Stimulated activated naive CD8-positive, alpha-beta T cell treated with anti-CD3 and anti-CD28 coated beads, Interleukin-15, Interleukin-2, amounts not matched to agents 100 ng/mL and 50 ng/mL, for 24 hours (primary cell): ENCODE measurements around the gene MIA2.

Source experiments
- H3K27ac Mint-ChIP-seq: one replicate; pipeline ENCODE4 v1.8.0; 2021; ENCODE audit warnings: mild to moderate bottlenecking, mixed read lengths
- H3K27me3 Mint-ChIP-seq: one replicate; pipeline ENCODE4 v1.8.0; 2021; ENCODE audit warnings: mixed read lengths
- H3K36me3 Mint-ChIP-seq: one replicate; pipeline ENCODE4 v1.8.0; 2021; ENCODE audit warnings: low read depth, mixed read lengths
- H3K4me1 Mint-ChIP-seq: one replicate; pipeline ENCODE4 v1.8.0; 2021; ENCODE audit warnings: low read depth, mixed read lengths
- H3K4me3 Mint-ChIP-seq: one replicate; pipeline ENCODE4 v1.8.0; 2021; ENCODE audit warnings: mild to moderate bottlenecking, mixed read lengths
- H3K9me3 Mint-ChIP-seq: one replicate; pipeline ENCODE4 v1.8.0; 2021; ENCODE audit warnings: mixed read lengths

Gene MIA2

DNA sequence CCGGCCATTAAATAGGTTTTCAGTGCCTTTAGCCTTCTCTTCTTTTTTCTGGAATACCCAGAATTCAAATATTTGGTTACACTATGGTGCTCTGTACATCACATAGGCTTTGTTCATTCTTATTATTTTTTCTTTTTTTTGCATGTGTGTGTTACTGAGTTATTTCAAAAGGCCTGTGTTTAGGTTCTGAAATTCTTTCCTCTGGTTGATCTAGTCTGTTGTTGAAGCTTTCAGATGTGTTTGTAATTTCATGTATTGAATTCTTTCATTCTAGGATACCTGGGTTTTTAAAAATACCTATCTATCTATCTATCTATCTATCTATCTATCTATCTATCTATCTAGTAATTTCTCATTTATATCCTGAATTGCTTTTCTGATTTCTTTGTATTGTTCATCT lies 131.6 kb downstream of the MIA2 start:
- Mint-ChIP-seq H3K4me3 (no peak overlapping the region), H3K27me3 (no peaks in the 10 kb centered on the region), H3K9me3 (peaks cover 16% of the 10 kb centered on the region), H3K4me1 (no peaks in the 10 kb centered on the region), H3K36me3 (peaks cover 55% of the 10 kb centered on the region), H3K27ac (no peak overlapping the region)

GRCh38 chr14:39366460-39367386 lies 133.0 kb downstream of the MIA2 start:
- Mint-ChIP-seq H3K9me3 (peaks cover 13% of the 10 kb centered on the region), H3K27me3 (no peaks in the 10 kb centered on the region), H3K36me3 (peaks cover 46% of the 10 kb centered on the region), H3K4me1 (no peaks in the 10 kb centered on the region), H3K27ac (no peak overlapping the region), H3K4me3 (no peak overlapping the region)

- Mint-ChIP-seq H3K27me3 (no peaks in the 10 kb centered on the region), H3K4me1 (no peaks in the 10 kb centered on the region), H3K9me3 (peaks cover 13% of the 10 kb centered on the region), H3K4me3 (no peak overlapping the region), H3K36me3 (peaks cover 39% of the 10 kb centered on the region), H3K27ac (no peak overlapping the region)
Observed at GRCh38 chr14:39367387-39367751, 133.7 kb downstream of the MIA2 start.

GRCh38 chr14:39368261-39368959 lies 134.7 kb downstream of the MIA2 start:
- H3K9me3 Mint-ChIP-seq = peaks cover 12% of the 10 kb centered on the region
- H3K27ac Mint-ChIP-seq = no peak overlapping the region
- H3K36me3 Mint-ChIP-seq = peaks cover 31% of the 10 kb centered on the region
- H3K4me3 Mint-ChIP-seq = no peak overlapping the region
- no peaks in the 10 kb centered on the region for H3K4me1 Mint-ChIP-seq
- no peaks in the 10 kb centered on the region for H3K27me3 Mint-ChIP-seq

DNA sequence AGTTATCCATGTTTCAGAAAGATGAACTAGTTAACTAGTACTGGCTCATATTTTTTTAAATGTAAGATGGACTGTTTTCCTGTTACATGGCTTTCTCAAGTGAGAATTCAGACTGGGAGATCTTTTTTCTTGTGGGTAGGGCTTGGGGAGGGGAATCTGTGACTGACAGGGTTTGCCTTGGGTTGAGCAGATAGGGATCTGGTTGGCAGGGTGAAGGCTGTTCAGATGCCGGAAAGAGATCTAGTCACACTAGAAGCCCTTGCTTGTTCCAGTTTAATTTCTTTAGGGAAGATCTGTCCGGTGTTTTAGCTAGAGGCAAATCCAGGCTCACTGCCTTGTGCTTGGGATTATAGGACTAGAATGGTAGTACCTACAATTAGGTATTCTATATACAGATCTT lies 135.3 kb downstream of the MIA2 start:
- H3K9me3 Mint-ChIP-seq = peaks cover 8% of the 10 kb centered on the region
- peaks cover 25% of the 10 kb centered on the region for H3K36me3 Mint-ChIP-seq
- H3K27me3 Mint-ChIP-seq = no peaks in the 10 kb centered on the region
- H3K27ac Mint-ChIP-seq = no peak overlapping the region
- no peak overlapping the region for H3K4me3 Mint-ChIP-seq
- no peaks in the 10 kb centered on the region for H3K4me1 Mint-ChIP-seq

DNA sequence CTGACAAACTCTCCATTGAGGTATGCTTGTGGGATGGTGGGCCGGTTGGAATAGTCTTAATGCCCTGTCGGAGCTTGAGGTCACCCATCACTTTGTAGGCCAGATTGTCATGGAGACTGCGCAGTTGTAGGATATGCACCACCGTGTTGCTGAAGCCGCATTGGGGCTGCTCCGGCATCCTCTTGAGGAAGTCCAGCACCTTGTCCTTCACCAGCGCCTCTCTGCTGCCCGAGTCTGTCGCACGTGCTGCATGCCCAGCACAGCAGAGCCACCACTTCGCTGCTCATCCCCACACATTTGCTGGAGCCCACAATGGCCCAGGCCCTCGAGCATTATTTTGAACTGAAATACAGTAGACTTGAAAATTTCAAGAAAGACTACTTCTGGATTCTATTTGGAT lies 136.7 kb downstream of the MIA2 start:
- H3K27me3 Mint-ChIP-seq = no peaks in the 10 kb centered on the region
- H3K27ac Mint-ChIP-seq = no peak overlapping the region
- H3K4me3 Mint-ChIP-seq = no peak overlapping the region

GRCh38 chr14:39372656-39373055 lies 138.9 kb downstream of the MIA2 start:
- H3K4me3 Mint-ChIP-seq = no peak overlapping the region
- no peaks in the 10 kb centered on the region for H3K27me3 Mint-ChIP-seq
- no peaks in the 10 kb centered on the region for H3K9me3 Mint-ChIP-seq
- H3K27ac Mint-ChIP-seq = no peak overlapping the region
- peaks cover 9% of the 10 kb centered on the region for H3K36me3 Mint-ChIP-seq
- peaks cover 10% of the 10 kb centered on the region for H3K4me1 Mint-ChIP-seq

More for the DNA sequence above, 136.7 kb downstream of the MIA2 start:
- peaks cover 6% of the 10 kb centered on the region for H3K9me3 Mint-ChIP-seq
- H3K4me1 Mint-ChIP-seq = no peaks in the 10 kb centered on the region
- peaks cover 14% of the 10 kb centered on the region for H3K36me3 Mint-ChIP-seq

- H3K27ac Mint-ChIP-seq = no peak overlapping the region
- no peaks in the 10 kb centered on the region for H3K27me3 Mint-ChIP-seq
- peaks cover 10% of the 10 kb centered on the region for H3K4me1 Mint-ChIP-seq
- peaks cover 4% of the 10 kb centered on the region for H3K36me3 Mint-ChIP-seq
- H3K4me3 Mint-ChIP-seq = no peak overlapping the region
- no peaks in the 10 kb centered on the region for H3K9me3 Mint-ChIP-seq
Observed at GRCh38 chr14:39374851-39375250, 141.1 kb downstream of the MIA2 start.

- H3K27ac Mint-ChIP-seq = no peak overlapping the region
- H3K4me1 Mint-ChIP-seq = peaks cover 14% of the 10 kb centered on the region
- no peaks in the 10 kb centered on the region for H3K27me3 Mint-ChIP-seq
- no peaks in the 10 kb centered on the region for H3K36me3 Mint-ChIP-seq
- no peak overlapping the region for H3K4me3 Mint-ChIP-seq
- H3K9me3 Mint-ChIP-seq = no peaks in the 10 kb centered on the region
Observed at GRCh38 chr14:39376667-39377403, 143.1 kb downstream of the MIA2 start.

DNA sequence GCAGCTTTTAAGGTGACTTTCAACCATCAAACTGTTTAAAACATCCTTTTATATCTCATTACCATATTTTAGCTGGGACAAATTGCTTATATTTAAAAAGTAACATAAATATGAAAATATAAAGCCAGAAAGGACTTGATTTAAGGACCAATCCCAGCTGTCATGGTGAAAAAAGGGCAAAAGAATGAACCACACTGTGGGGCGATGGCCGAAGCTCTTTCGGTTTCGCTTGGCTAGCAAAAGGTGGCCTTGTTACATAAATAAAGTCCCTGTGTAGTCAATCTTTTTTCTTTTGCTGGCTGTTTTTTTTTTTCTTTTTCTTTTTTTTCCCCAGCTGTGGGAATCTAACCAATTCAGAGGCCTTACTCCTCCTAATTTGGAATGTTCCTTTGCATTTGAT lies 147.7 kb downstream of the MIA2 start:
- no peaks in the 10 kb centered on the region for H3K27me3 Mint-ChIP-seq
- H3K36me3 Mint-ChIP-seq = peaks cover under 1% of the 10 kb centered on the region
- no peak overlapping the region for H3K4me3 Mint-ChIP-seq
- H3K4me1 Mint-ChIP-seq = peaks cover 36% of the 10 kb centered on the region
- no peak overlapping the region for H3K27ac Mint-ChIP-seq
- H3K9me3 Mint-ChIP-seq = no peaks in the 10 kb centered on the region

- H3K4me1 Mint-ChIP-seq = peaks cover 27% of the 10 kb centered on the region
- no peak overlapping the region for H3K27ac Mint-ChIP-seq
- no peak overlapping the region for H3K4me3 Mint-ChIP-seq
- H3K36me3 Mint-ChIP-seq = peaks cover 5% of the 10 kb centered on the region
- H3K9me3 Mint-ChIP-seq = no peaks in the 10 kb centered on the region
- H3K27me3 Mint-ChIP-seq = no peaks in the 10 kb centered on the region
Observed at GRCh38 chr14:39382463-39382862, 148.7 kb downstream of the MIA2 start.

DNA sequence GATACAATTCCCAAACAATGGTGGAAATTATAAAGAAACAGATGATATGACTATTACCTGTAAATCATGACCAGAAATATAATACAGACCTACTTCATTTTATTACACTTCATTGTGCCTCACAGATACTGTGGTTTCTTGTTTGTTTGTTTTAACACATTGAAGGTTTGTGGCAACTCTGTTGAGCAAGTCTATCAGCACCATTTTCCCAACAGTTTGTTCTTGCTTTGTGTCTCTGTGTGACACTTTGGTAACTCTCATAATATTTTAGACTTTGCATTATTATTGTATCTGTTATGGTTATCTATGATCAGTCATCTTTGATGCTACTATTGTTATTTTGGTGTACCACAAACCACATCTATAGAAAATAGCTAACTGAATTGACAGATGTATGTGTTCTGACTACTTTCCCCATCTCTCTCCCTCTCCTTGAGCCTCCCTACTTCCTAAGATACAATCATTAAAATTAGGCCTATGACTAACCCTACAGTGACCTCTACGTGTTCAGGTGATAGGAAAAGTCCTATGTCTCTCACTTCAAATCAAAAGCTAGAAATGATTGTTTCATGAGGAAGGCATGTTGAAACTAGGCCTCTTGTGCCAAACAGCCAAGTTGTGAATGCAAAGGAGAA lies 149.4 kb downstream of the MIA2 start:
- peaks cover 27% of the 10 kb centered on the region for H3K4me1 Mint-ChIP-seq
- H3K9me3 Mint-ChIP-seq = no peaks in the 10 kb centered on the region
- H3K4me3 Mint-ChIP-seq = no peak overlapping the region
- peak overlapping the region; percentile 28 for H3K27ac Mint-ChIP-seq
- H3K27me3 Mint-ChIP-seq = no peaks in the 10 kb centered on the region
- peaks cover 5% of the 10 kb centered on the region for H3K36me3 Mint-ChIP-seq

- Mint-ChIP-seq H3K4me1 (peaks cover 27% of the 10 kb centered on the region), H3K9me3 (no peaks in the 10 kb centered on the region), H3K27me3 (no peaks in the 10 kb centered on the region), H3K27ac (no peak overlapping the region), H3K36me3 (peaks cover 10% of the 10 kb centered on the region), H3K4me3 (no peak overlapping the region)
Observed at GRCh38 chr14:39383741-39384140, 150.0 kb downstream of the MIA2 start.

GRCh38 chr14:39384177-39384576 lies 150.5 kb downstream of the MIA2 start:
- no peak overlapping the region for H3K4me3 Mint-ChIP-seq
- peaks cover 27% of the 10 kb centered on the region for H3K4me1 Mint-ChIP-seq
- peaks cover 10% of the 10 kb centered on the region for H3K36me3 Mint-ChIP-seq
- no peak overlapping the region for H3K27ac Mint-ChIP-seq
- H3K27me3 Mint-ChIP-seq = no peaks in the 10 kb centered on the region
- no peaks in the 10 kb centered on the region for H3K9me3 Mint-ChIP-seq
